ENCODE data around the gene PARP1.

DNA sequence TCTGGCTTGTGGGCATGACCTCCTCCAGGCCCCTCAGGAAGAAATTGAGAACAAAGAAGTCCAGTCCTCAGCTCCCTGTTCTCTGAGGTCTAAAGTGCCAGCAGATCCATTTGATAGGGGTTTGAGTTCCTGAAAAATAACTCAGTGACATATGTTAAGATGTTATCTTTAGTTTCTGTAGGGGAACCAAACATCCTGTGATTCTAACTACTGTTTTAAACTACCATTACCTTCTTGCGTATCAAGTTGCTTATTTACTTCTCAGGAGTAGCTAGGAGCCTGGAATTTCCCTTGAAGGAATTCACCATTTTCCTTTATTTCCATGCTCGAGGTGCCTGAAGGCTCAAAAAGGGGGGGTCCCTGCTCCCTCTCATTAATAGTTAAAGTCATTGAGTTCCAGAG is 80.1 kb downstream of the PARP1 start:
- TF ChIP-seq, protein P1, sequence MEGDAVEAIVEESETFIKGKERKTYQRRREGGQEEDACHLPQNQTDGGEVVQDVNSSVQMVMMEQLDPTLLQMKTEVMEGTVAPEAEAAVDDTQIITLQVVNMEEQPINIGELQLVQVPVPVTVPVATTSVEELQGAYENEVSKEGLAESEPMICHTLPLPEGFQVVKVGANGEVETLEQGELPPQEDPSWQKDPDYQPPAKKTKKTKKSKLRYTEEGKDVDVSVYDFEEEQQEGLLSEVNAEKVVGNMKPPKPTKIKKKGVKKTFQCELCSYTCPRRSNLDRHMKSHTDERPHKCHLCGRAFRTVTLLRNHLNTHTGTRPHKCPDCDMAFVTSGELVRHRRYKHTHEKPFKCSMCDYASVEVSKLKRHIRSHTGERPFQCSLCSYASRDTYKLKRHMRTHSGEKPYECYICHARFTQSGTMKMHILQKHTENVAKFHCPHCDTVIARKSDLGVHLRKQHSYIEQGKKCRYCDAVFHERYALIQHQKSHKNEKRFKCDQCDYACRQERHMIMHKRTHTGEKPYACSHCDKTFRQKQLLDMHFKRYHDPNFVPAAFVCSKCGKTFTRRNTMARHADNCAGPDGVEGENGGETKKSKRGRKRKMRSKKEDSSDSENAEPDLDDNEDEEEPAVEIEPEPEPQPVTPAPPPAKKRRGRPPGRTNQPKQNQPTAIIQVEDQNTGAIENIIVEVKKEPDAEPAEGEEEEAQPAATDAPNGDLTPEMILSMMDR (IDR thresholded peaks at IDR 0.05): no peak
- no peak for TF ChIP-seq POLR2A (IDR thresholded peaks at IDR 0.05)
- TF ChIP-seq POLR2AphosphoS5 (IDR thresholded peaks at IDR 0.05): no peak
